Gastrocnemius medialis (tissue), 4 donors: ENCODE measurements around the gene MRPL32. TPM values are rescaled to one million over a fixed set of nuclear protein-coding genes. Genes with fewer than 3 reads are reported as not detected.
"Not testable (repeated sequence)": the region's sequence is repeated elsewhere in the genome, so short reads cannot be mapped to it uniquely, and the experiment has no call there.

Experiments used
- ATAC-seq, 2 donors: fragments of 150-250 bp; one replicate each; pipeline ENCODE4 v1.9.1; 2016
- DNase-seq, 2 donors: peaks; one replicate each; pipeline ENCODE4 v3.0.0-alpha.2; 2019
- H3K27ac ChIP-seq, 4 donors: fragments of 200-600 bp; sonication (generic); 1 replicate in 1 of 4; 2 replicates in 3 of 4; pipeline ENCODE4 v1.5.1; 2016 to 2018; ENCODE audit warnings: mild to moderate bottlenecking in 2 of 4, moderate library complexity in 1 of 4
- H3K27me3 ChIP-seq, 3 donors: fragments of 200-600 bp; sonication (generic) in 2 of 3; 1 replicate in 1 of 3; 2 replicates in 2 of 3; pipeline versions ENCODE4 v1.5.1 to v1.6.0; 2016 to 2019; ENCODE audit warnings: mild to moderate bottlenecking in 1 of 3, moderate library complexity in 1 of 3
- H3K36me3 ChIP-seq, 2 donors: fragments of 200-600 bp; sonication (generic) in 1 of 2; one replicate each; pipeline ENCODE4 v1.5.1; 2017 to 2018
- H3K4me1 ChIP-seq, 2 donors: fragments of 200-600 bp; sonication (generic) in 1 of 2; one replicate each; pipeline ENCODE4 v1.5.1; 2016 to 2017; ENCODE audit warnings: mild to moderate bottlenecking in 2 of 2
- H3K4me3 ChIP-seq, 4 donors: fragments of 200-600 bp; sonication (generic) in 3 of 4; 1 replicate in 1 of 4; 2 replicates in 3 of 4; pipeline ENCODE4 v1.5.1; 2016 to 2019; ENCODE audit warnings: mild to moderate bottlenecking in 2 of 4
- H3K9me3 ChIP-seq, 3 donors: fragments of 200-600 bp; sonication (generic) in 2 of 3; 1 replicate in 1 of 3; 2 replicates in 2 of 3; pipeline ENCODE4 v1.5.1; 2016 to 2019
- CTCF ChIP-seq, 5 experiments: fragments of 450-650 bp in 3 of 5; fragments of 200-600 bp in 2 of 5; sonication (generic) in 2 of 5; IDR thresholded peaks in 4 of 5; conservative IDR thresholded peaks in 1 of 5; 1 replicate in 4 of 5; 2 replicates in 1 of 5; pipeline ENCODE4 v1.5.1; 2016 to 2019; ENCODE audit warnings: antibody characterized with exemption in 5 of 5, mild to moderate bottlenecking in 3 of 5, moderate library complexity in 3 of 5
- POLR2A ChIP-seq, 2 donors: fragments of 450-650 bp; IDR thresholded peaks; one replicate each; pipeline ENCODE4 v1.6.1; 2017; ENCODE audit warnings: antibody characterized with exemption in 2 of 2, mild to moderate bottlenecking in 2 of 2, moderate library complexity in 2 of 2
- in situ Hi-C, 4 donors: fragments of 200-750 bp; cut with MboI; loops; one replicate each; pipeline versions ENCODE4 v1.15.0 to v1.8.0; 2017; ENCODE audit warnings: low sequenced_read_pairs in 4 of 4
- intact Hi-C: fragments of 100-400 bp; cut with DNase I; formaldehyde crosslinking; loops from one replicate; pipeline ENCODE4 v1.15.1; 2023; ENCODE audit warnings: low total_unique reads
- total RNA-seq, 4 donors: library from RNA; depleted of rRNA; stranded (reverse); fragments of >200 nt; gene quantifications; one replicate each; pipeline versions ENCODE4 v1.1.0 to v1.2.3, GENCODE V29; 2016

Gene MRPL32
- total RNA-seq = 10 to 100 TPM; 42.6 to 59.2 (median 56.8) TPM

- H3K4me1 ChIP-seq = peaks cover 28 to 36% of the 10 kb centered on the region in 2 donors
- peak within 1 kb of the TSS; percentile 65 to 93 (median 87) for H3K4me3 ChIP-seq
- intact Hi-C loops (loop anchor here (1.0 to 10.0 kb wide), 3 partner anchors 20 to 793 kb away; partner anchors contain the start of genes C7orf25, COA1 and STK17A), in situ Hi-C loops (loop anchor here in 2 of 4 donors (25.0 kb wide), 3 partner anchors 530 to 905 kb away; no protein-coding TSS in a partner anchor)
- DNase-seq (peak; percentile 93 to 96), ATAC-seq (peak; percentile 99 to 100)
- H3K36me3 ChIP-seq = peaks cover 0 to 24% of the 10 kb centered on the region in 2 donors
- no peaks in the 10 kb centered on the region for H3K27me3 ChIP-seq
- H3K9me3 ChIP-seq = no peaks in the 10 kb centered on the region
- TF ChIP-seq CTCF (IDR thresholded peaks at IDR 0.05 in 4 of 5, conservative IDR thresholded peaks at IDR 0.05 in 1 of 5) (no peak), POLR2A (IDR thresholded peaks at IDR 0.05) (peak; percentile 78 to 87)
- peak within 1 kb of the TSS; percentile 88 to 96 (median 90) for H3K27ac ChIP-seq
Measured at GRCh38 chr7:42931834-42932651, at the start of gene MRPL32, which contains the start of gene PSMA2. TSS of gene MRPL32 (plus strand) at chr7:42932376. CDS start at chr7:42932387, 11 bp downstream. TSS of gene PSMA2 (minus strand) at chr7:42932174. CDS start at chr7:42932158, 16 bp downstream.

DNA sequence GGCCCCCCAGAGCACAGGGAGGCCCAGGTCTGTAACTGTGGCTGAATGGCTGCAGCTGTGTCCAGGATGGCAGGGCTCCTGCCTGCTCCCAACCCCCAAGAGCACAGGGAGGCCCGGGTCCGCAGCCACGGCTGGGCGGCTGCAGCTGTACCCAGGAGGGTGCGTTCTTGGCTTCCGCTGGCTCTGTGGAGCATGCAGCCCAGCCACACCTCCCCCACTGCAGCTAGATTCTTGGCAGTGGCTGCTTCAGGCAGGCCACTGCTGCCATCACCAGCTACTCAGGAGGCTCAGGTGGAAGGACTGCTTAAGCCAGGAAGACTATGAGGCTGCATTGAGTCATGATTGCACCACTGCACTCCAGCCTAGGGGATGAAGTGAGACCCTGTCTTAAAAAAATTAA lies 48.2 kb upstream of the MRPL32 start:
- in situ Hi-C loops (no loop called here), intact Hi-C loops (no loop called here)
- Histone ChIP-seq H3K27me3 (no peaks in the 10 kb centered on the region), H3K36me3 (no peaks in the 10 kb centered on the region), H3K27ac (no peak overlapping the region), H3K9me3 (no peaks in the 10 kb centered on the region), H3K4me1 (peaks cover 7 to 10% of the 10 kb centered on the region in 2 donors), H3K4me3 (no peak overlapping the region)
- DNase-seq (no peak), ATAC-seq (no peak)
- TF ChIP-seq CTCF (IDR thresholded peaks at IDR 0.05 in 4 of 5, conservative IDR thresholded peaks at IDR 0.05 in 1 of 5) (no peak), POLR2A (IDR thresholded peaks at IDR 0.05) (no peak)

GRCh38 chr7:42885183-42885582 lies 47.0 kb upstream of the MRPL32 start:
- ATAC-seq, in situ Hi-C loops: not testable (repeated sequence)

GRCh38 chr7:42886129-42886528 lies 46.0 kb upstream of the MRPL32 start:
- no peak overlapping the region for H3K27ac ChIP-seq
- in situ Hi-C loops = no loop called here

More at GRCh38 chr7:42885183-42885582, 47.0 kb upstream of the MRPL32 start:
- H3K9me3 ChIP-seq, H3K27ac ChIP-seq, H3K27me3 ChIP-seq, DNase-seq, H3K36me3 ChIP-seq, intact Hi-C loops, H3K4me3 ChIP-seq: not testable (repeated sequence)
- H3K4me1 ChIP-seq = peaks cover 10 to 14% of the 10 kb centered on the region in 2 donors

More at GRCh38 chr7:42886129-42886528, 46.0 kb upstream of the MRPL32 start:
- H3K27me3 ChIP-seq = no peaks in the 10 kb centered on the region
- no peak overlapping the region for H3K4me3 ChIP-seq
- intact Hi-C loops = no loop called here
- H3K4me1 ChIP-seq = peaks cover 10 to 14% of the 10 kb centered on the region in 2 donors
- ATAC-seq = no peak
- no peak for TF ChIP-seq CTCF (IDR thresholded peaks at IDR 0.05 in 4 of 5, conservative IDR thresholded peaks at IDR 0.05 in 1 of 5)
- no peak for TF ChIP-seq POLR2A (IDR thresholded peaks at IDR 0.05)
- H3K9me3 ChIP-seq = no peaks in the 10 kb centered on the region
- no peaks in the 10 kb centered on the region for H3K36me3 ChIP-seq
- no peak for DNase-seq
